Thymus (tissue), 11 donors: ENCODE data around the gene ESCO1. TPM values are rescaled to one million over a fixed set of nuclear protein-coding genes. Genes with fewer than 3 reads are reported as not detected.
"Not testable (repeated sequence)": the region's sequence is repeated elsewhere in the genome, so short reads cannot be mapped to it uniquely, and the experiment has no call there.

ENCODE experiments used
- DNase-seq, 9 donors: peaks; one replicate each; pipeline ENCODE4 v3.0.0-alpha.2; 2013; ENCODE audit warnings: low spot score in 9 of 9, low read depth in 6 of 9, missing footprints in 1 of 9
- H3K27ac ChIP-seq, 2 donors: one replicate each; pipeline ENCODE4 v1.5.1; 2013; ENCODE audit warnings: control low read depth in 1 of 2, low read depth in 1 of 2, low read length in 1 of 2, mild to moderate bottlenecking in 1 of 2, moderate library complexity in 1 of 2
- H3K27me3 ChIP-seq, 2 donors: one replicate each; pipeline ENCODE4 v1.5.1; 2013; ENCODE audit warnings: low read length in 1 of 2; ENCODE audit not compliant: control insufficient read depth in 2 of 2, insufficient read depth in 1 of 2
- H3K36me3 ChIP-seq, 2 donors: one replicate each; pipeline ENCODE4 v1.5.1; 2013; ENCODE audit warnings: low read length in 1 of 2, mild to moderate bottlenecking in 1 of 2, moderate library complexity in 1 of 2; ENCODE audit not compliant: control insufficient read depth in 2 of 2, insufficient read depth in 2 of 2
- H3K4me1 ChIP-seq, 2 donors: one replicate each; pipeline ENCODE4 v1.5.1; 2013; ENCODE audit warnings: low read length in 2 of 2; ENCODE audit not compliant: control insufficient read depth in 2 of 2, insufficient read depth in 2 of 2
- H3K4me3 ChIP-seq, 2 donors: one replicate each; pipeline ENCODE4 v1.5.1; 2013; ENCODE audit warnings: low read length in 2 of 2, control low read depth in 1 of 2, mild to moderate bottlenecking in 1 of 2
- H3K9me3 ChIP-seq, 2 donors: one replicate each; pipeline ENCODE4 v1.5.1; 2013; ENCODE audit warnings: low read length in 1 of 2, mild to moderate bottlenecking in 1 of 2; ENCODE audit not compliant: control insufficient read depth in 2 of 2, insufficient read depth in 1 of 2
- WGBS: extraction: QIAGEN DNeasy Blood & Tissue Kit; methylation state at CpG from one replicate; pipeline ENCODE4 v1.1.7; 2013; 5-methylcytosine and 5-hydroxymethylcytosine counted together
- polyA plus RNA-seq: library from polyadenylated mRNA; stranded (reverse); fragments of 200-250 nt; gene quantifications from one replicate; pipeline ENCODE4 v1.2.3, GENCODE V29; 2013
- total RNA-seq: library from RNA; stranded (reverse); fragments of 120-200 nt; gene quantifications from one replicate; pipeline ENCODE4 v1.2.4, GENCODE V29; 2013
- donor health status: healthy.

Gene ESCO1
- total and polyA plus RNA-seq, 2 donors, result 28.5 to 31.0 TPM

DNA sequence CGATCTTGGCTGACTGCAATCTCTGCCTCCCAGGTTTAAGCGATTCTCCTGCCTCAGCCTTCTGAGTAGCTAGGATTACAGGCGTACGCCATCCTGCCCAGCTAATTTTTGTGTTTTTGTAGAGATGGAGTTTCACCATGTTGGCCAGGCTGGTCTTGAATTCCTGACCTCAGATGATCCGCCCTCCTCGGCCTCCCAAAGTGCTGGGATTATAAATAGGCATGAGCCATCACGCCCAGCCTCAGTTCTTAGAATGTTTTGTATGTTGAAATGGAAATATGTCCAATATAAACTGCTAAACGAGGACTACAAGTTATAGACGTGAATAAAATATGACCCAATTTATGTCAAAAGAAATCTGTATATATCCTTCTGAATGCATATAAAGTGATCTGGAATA lies 21.1 kb upstream of the ESCO1 start:
- peaks cover 21 to 42% of the 10 kb centered on the region in 2 donors for H3K36me3 ChIP-seq
- not testable (repeated sequence) for H3K27me3 ChIP-seq, H3K4me1 ChIP-seq, H3K27ac ChIP-seq, H3K9me3 ChIP-seq, DNase-seq, H3K4me3 ChIP-seq
- WGBS, result 98% methylated on average over 9 of the region's 9 CpGs

- H3K9me3 ChIP-seq, result no peaks in the 10 kb centered on the region
- H3K36me3 ChIP-seq, result peaks cover 4 to 7% of the 10 kb centered on the region in 2 donors
- DNase-seq, result peak; percentile 67 to 93 (median 81)
- peaks cover 8 to 9% of the 10 kb centered on the region in 2 donors for H3K4me1 ChIP-seq
- H3K27me3 ChIP-seq, result no peaks in the 10 kb centered on the region
- peak within 1 kb of the TSS; percentile 82 to 90 for H3K27ac ChIP-seq
- WGBS, result under 1% methylated on average over 59 of the region's 59 CpGs
- H3K4me3 ChIP-seq, result peak within 1 kb of the TSS; percentile 92 to 98
These were observed 11.9 kb upstream of the ESCO1 start, which contains the start of gene SNRPD1 for GRCh38 chr18:21612125-21613039. Gene SNRPD1, plus strand, starts transcription at chr18:21612314. Its CDS starts 116 bp downstream, at chr18:21612430.

DNA sequence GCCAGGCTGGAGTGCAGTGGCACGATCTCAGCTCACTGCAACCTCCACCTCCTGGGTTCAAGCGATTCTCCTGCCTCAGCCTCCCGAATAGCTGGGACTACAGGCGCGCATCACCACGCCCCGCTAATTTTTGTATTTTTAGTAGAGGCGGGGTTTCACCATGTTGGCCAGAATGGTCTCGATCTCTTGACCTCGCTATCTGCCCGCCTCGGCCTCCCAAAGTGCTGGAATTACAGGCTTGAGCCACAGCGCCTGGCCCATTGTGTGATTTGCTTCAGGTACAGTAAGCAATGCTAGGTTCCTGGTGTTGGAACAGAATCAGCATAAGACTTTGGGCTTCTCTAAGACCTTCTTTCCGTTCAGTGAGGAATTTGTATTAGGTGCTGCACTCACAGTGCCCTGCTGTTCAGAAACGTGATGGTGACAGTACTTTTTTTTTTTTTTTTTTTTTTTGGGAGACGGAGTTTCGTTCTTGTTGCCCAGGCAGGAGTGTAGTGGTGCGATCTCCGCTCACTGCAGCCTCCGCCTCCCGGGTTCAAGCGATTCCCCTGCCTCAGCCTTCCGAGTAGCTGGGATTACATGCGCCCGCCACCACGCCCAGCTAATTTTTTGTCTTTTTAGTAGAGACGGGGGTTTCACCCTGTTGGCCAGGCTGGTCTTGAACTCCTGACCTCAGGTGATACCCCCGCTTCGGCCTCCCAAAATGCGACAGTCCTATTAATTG lies 11.1 kb upstream of the ESCO1 start:
- H3K4me1 ChIP-seq, H3K36me3 ChIP-seq, DNase-seq, H3K9me3 ChIP-seq, H3K27ac ChIP-seq, H3K27me3 ChIP-seq: not testable (repeated sequence)
- H3K4me3 ChIP-seq, result peak overlapping the region; percentile 92 to 98
- 69% methylated on average over 30 of the region's 30 CpGs for WGBS

- no peaks in the 10 kb centered on the region for H3K36me3 ChIP-seq
- H3K27me3 ChIP-seq, result no peaks in the 10 kb centered on the region
- no peak overlapping the region for H3K27ac ChIP-seq
- no peak for DNase-seq
- no peaks in the 10 kb centered on the region for H3K9me3 ChIP-seq
- no peak overlapping the region for H3K4me3 ChIP-seq
- H3K4me1 ChIP-seq, result peaks cover 0 to 5% of the 10 kb centered on the region in 2 donors
These were observed 4.7 kb upstream of the ESCO1 start for GRCh38 chr18:21605213-21605612.

GRCh38 chr18:21604671-21605070 lies 4.2 kb upstream of the ESCO1 start:
- Histone ChIP-seq H3K4me3 (no peak overlapping the region), H3K27ac (no peak overlapping the region)
- WGBS, result 91% methylated on average over 2 of the region's 2 CpGs

DNA sequence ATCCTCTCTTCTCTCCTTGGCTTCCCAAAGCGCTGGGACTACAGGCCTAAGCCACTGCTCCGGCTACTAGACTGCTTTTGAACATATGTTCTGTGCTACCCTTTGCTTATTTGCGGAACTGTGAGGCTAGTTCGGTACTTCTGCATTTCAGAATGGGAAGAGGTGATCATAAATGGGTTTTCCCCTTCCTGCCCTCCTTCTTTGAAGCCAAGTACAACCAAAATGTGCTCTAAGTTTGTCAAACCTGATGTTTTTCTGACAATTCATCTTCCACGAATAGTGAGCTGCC lies 1.7 kb upstream of the ESCO1 start:
- peak overlapping the region in 1 of 2 donors; percentile 42 for H3K27ac ChIP-seq
- no peak overlapping the region for H3K4me3 ChIP-seq
- H3K4me1 ChIP-seq, result peaks cover 9 to 11% of the 10 kb centered on the region in 2 donors
- WGBS, result 29% methylated on average over 5 of the region's 5 CpGs
- DNase-seq, result peak in 1 of 9 donors; percentile 25
- H3K27me3 ChIP-seq, result no peaks in the 10 kb centered on the region
- H3K36me3 ChIP-seq, result no peaks in the 10 kb centered on the region
- H3K9me3 ChIP-seq, result no peaks in the 10 kb centered on the region

More at GRCh38 chr18:21604671-21605070, 4.2 kb upstream of the ESCO1 start:
- no peaks in the 10 kb centered on the region for H3K27me3 ChIP-seq
- H3K36me3 ChIP-seq, result no peaks in the 10 kb centered on the region
- H3K9me3 ChIP-seq, result no peaks in the 10 kb centered on the region
- DNase-seq, result no peak
- peaks cover 0 to 5% of the 10 kb centered on the region in 2 donors for H3K4me1 ChIP-seq

DNA sequence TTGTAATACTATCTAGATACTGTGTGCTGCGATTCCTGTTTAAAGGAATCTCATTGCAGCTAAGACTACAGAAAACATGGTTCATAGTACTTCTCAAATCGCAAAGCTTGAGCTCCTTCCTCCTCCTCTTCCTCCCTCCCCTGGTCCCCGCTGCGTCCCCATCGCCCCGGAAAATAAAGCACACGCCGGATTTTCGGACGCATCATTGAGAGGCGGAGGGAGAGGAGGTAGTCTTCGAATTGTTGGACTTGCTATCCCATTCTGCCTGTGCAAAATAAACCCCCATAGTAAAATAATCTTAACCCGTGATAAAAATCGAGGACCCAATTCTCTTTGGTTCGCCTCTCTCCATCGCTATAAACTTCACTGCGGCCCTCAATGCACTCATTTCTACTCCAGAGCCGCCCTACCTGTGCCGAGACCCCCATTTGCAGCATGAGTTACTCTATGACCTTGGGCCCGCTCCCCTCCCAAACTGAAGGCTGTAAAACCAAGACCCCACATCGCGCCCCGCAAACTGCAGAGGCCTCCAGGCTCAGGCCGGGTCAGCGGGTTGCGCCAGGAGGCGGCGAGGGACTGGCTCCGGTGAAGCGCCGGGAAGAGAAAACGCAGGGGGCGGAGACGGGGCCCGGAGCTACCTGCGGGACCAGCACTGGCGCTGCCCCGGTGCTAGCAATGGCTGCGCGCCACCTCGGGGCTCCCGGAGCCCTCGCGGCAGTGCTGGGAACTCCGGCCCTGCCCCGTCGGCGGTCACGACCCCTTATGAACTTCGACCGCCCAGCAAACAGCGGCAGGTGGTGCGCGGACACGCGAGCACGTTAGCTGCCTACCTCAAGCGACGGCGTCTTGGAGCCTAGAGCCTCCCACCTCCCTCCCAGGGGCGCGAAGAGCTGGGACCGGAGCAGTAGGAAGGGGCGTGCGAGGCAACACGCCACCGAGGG lies 649 bp downstream of the ESCO1 start:
- Histone ChIP-seq H3K27ac (peak overlapping the region; percentile 98 to 99), H3K27me3 (no peaks in the 10 kb centered on the region), H3K36me3 (no peaks in the 10 kb centered on the region), H3K4me1 (peaks cover 9 to 11% of the 10 kb centered on the region in 2 donors), H3K4me3 (peak overlapping the region; percentile 92 to 97), H3K9me3 (no peaks in the 10 kb centered on the region)
- peak in 6 of 9 donors; percentile 16 to 47 (median 28) for DNase-seq
- WGBS, result under 1% methylated on average over 67 of the region's 67 CpGs

- DNase-seq, result peak in 1 of 9 donors; percentile 7
- H3K36me3 ChIP-seq, result no peaks in the 10 kb centered on the region
- H3K9me3 ChIP-seq, result no peaks in the 10 kb centered on the region
- H3K4me3 ChIP-seq, result peak overlapping the region; percentile 92 to 97
- no peak overlapping the region for H3K27ac ChIP-seq
- 75% methylated on average over 18 of the region's 18 CpGs for WGBS
- H3K27me3 ChIP-seq, result no peaks in the 10 kb centered on the region
- H3K4me1 ChIP-seq, result peaks cover 9 to 11% of the 10 kb centered on the region in 2 donors
These were observed 1.5 kb downstream of the ESCO1 start for GRCh38 chr18:21598726-21599584.
